Gastrocnemius medialis (tissue), 4 donors: ENCODE data around the gene EYA3. TPM values are rescaled to one million over a fixed set of nuclear protein-coding genes. Genes with fewer than 3 reads are reported as not detected.

ENCODE experiments used
- ATAC-seq, 2 donors: fragments of 150-250 bp; one replicate each; pipeline ENCODE4 v1.9.1; 2016
- DNase-seq, 2 donors: peaks; one replicate each; pipeline ENCODE4 v3.0.0-alpha.2; 2019
- H3K27ac ChIP-seq, 4 donors: fragments of 200-600 bp; sonication (generic); 1 replicate in 1 of 4; 2 replicates in 3 of 4; pipeline ENCODE4 v1.5.1; 2016 to 2018; ENCODE audit warnings: mild to moderate bottlenecking in 2 of 4, moderate library complexity in 1 of 4
- H3K27me3 ChIP-seq, 3 donors: fragments of 200-600 bp; sonication (generic) in 2 of 3; 1 replicate in 1 of 3; 2 replicates in 2 of 3; pipeline versions ENCODE4 v1.5.1 to v1.6.0; 2016 to 2019; ENCODE audit warnings: mild to moderate bottlenecking in 1 of 3, moderate library complexity in 1 of 3
- H3K36me3 ChIP-seq, 2 donors: fragments of 200-600 bp; sonication (generic) in 1 of 2; one replicate each; pipeline ENCODE4 v1.5.1; 2017 to 2018
- H3K4me1 ChIP-seq, 2 donors: fragments of 200-600 bp; sonication (generic) in 1 of 2; one replicate each; pipeline ENCODE4 v1.5.1; 2016 to 2017; ENCODE audit warnings: mild to moderate bottlenecking in 2 of 2
- H3K4me3 ChIP-seq, 4 donors: fragments of 200-600 bp; sonication (generic) in 3 of 4; 1 replicate in 1 of 4; 2 replicates in 3 of 4; pipeline ENCODE4 v1.5.1; 2016 to 2019; ENCODE audit warnings: mild to moderate bottlenecking in 2 of 4
- H3K9me3 ChIP-seq, 3 donors: fragments of 200-600 bp; sonication (generic) in 2 of 3; 1 replicate in 1 of 3; 2 replicates in 2 of 3; pipeline ENCODE4 v1.5.1; 2016 to 2019
- POLR2A ChIP-seq, 2 donors: fragments of 450-650 bp; IDR thresholded peaks; one replicate each; pipeline ENCODE4 v1.6.1; 2017; ENCODE audit warnings: antibody characterized with exemption in 2 of 2, mild to moderate bottlenecking in 2 of 2, moderate library complexity in 2 of 2
- in situ Hi-C, 4 donors: fragments of 200-750 bp; cut with MboI; loops; one replicate each; pipeline versions ENCODE4 v1.15.0 to v1.8.0; 2017; ENCODE audit warnings: low sequenced_read_pairs in 4 of 4
- intact Hi-C: fragments of 100-400 bp; cut with DNase I; formaldehyde crosslinking; loops from one replicate; pipeline ENCODE4 v1.15.1; 2023; ENCODE audit warnings: low total_unique reads
- total RNA-seq, 4 donors: library from RNA; depleted of rRNA; stranded (reverse); fragments of >200 nt; gene quantifications; one replicate each; pipeline versions ENCODE4 v1.1.0 to v1.2.3, GENCODE V29; 2016
- TF ChIP-seq, protein P1 (sequence below), 5 experiments: fragments of 450-650 bp in 3 of 5; fragments of 200-600 bp in 2 of 5; sonication (generic) in 2 of 5; IDR thresholded peaks in 4 of 5; conservative IDR thresholded peaks in 1 of 5; 1 replicate in 4 of 5; 2 replicates in 1 of 5; pipeline ENCODE4 v1.5.1; 2016 to 2019; ENCODE audit warnings: antibody characterized with exemption in 5 of 5, mild to moderate bottlenecking in 3 of 5, moderate library complexity in 3 of 5

EYA3 gene
- total RNA-seq, 4 donors from 2014 or later, result 9.2 to 19.5 (median 15.4) TPM

DNA sequence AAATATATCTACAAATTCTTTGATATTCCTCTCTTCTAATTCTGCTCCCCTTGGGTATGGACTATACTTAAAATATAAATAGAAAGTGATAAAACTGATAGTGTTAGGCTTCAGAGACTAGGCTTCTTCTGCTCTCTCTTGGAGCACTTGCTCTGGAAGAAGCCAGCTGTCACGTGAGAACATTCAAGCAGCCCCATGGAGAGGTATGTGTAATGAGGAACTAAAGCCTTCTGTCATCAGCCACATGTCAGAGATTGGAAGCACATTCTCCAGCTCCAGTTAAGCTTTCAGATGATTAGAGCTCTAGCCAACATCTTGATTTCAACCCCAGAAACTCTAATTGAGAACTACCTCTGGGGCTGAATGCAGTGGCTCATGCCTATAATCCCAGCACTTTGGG lies 94.3 kb downstream of the EYA3 start:
- Histone ChIP-seq H3K4me1 (no peaks in the 10 kb centered on the region), H3K36me3 (peaks cover 7 to 95% of the 10 kb centered on the region in 2 donors), H3K9me3 (no peaks in the 10 kb centered on the region), H3K4me3 (no peak overlapping the region), H3K27me3 (no peaks in the 10 kb centered on the region), H3K27ac (no peak overlapping the region)
- intact Hi-C loops, result loop anchor here (10.0 kb wide), 1 partner anchor 61 kb away; no protein-coding TSS in a partner anchor
- ATAC-seq, result no peak
- no peak for TF ChIP-seq POLR2A (IDR thresholded peaks at IDR 0.05)
- TF ChIP-seq, protein P1, sequence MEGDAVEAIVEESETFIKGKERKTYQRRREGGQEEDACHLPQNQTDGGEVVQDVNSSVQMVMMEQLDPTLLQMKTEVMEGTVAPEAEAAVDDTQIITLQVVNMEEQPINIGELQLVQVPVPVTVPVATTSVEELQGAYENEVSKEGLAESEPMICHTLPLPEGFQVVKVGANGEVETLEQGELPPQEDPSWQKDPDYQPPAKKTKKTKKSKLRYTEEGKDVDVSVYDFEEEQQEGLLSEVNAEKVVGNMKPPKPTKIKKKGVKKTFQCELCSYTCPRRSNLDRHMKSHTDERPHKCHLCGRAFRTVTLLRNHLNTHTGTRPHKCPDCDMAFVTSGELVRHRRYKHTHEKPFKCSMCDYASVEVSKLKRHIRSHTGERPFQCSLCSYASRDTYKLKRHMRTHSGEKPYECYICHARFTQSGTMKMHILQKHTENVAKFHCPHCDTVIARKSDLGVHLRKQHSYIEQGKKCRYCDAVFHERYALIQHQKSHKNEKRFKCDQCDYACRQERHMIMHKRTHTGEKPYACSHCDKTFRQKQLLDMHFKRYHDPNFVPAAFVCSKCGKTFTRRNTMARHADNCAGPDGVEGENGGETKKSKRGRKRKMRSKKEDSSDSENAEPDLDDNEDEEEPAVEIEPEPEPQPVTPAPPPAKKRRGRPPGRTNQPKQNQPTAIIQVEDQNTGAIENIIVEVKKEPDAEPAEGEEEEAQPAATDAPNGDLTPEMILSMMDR (IDR thresholded peaks at IDR 0.05 in 4 of 5, conservative IDR thresholded peaks at IDR 0.05 in 1 of 5), result no peak
- in situ Hi-C loops, result loop anchor here in 1 of 4 donors (25.0 kb wide), 1 partner anchor 132 kb away; the partner anchor contains the start of gene THEMIS2
- DNase-seq, result no peak

DNA sequence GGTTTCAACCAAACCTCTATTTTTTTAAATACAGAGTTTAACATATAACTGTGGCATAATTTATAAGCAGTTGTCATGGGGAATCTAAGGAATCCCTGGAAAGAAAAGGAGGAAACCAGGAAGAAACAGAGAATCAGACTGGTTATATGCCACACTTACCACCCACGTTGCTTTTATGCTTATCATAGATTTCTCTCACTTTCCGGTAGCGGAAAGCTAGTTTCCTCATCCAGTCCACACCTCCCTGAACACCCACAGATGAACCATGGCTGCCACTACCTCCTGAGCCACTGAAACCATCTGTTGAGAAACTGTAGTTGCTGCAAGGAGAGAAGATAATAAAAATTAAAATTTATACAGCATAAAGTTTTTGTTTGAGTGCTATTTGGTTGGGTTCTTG lies 95.2 kb downstream of the EYA3 start:
- in situ Hi-C loops (loop anchor here in 1 of 4 donors (25.0 kb wide), 1 partner anchor 131 kb away; the partner anchor contains the start of gene THEMIS2), intact Hi-C loops (loop anchor here (10.0 kb wide), 1 partner anchor 62 kb away; no protein-coding TSS in a partner anchor)
- no peak for DNase-seq
- H3K27ac ChIP-seq, result peak overlapping the region in 1 of 4 donors; percentile 9
- no peaks in the 10 kb centered on the region for H3K27me3 ChIP-seq
- no peak for ATAC-seq
- H3K4me3 ChIP-seq, result no peak overlapping the region
- no peak for TF ChIP-seq POLR2A (IDR thresholded peaks at IDR 0.05)
- TF ChIP-seq, protein P1 (IDR thresholded peaks at IDR 0.05 in 4 of 5, conservative IDR thresholded peaks at IDR 0.05 in 1 of 5), result no peak
- no peaks in the 10 kb centered on the region for H3K9me3 ChIP-seq
- H3K4me1 ChIP-seq, result no peaks in the 10 kb centered on the region
- peaks cover 5 to 95% of the 10 kb centered on the region in 2 donors for H3K36me3 ChIP-seq

DNA sequence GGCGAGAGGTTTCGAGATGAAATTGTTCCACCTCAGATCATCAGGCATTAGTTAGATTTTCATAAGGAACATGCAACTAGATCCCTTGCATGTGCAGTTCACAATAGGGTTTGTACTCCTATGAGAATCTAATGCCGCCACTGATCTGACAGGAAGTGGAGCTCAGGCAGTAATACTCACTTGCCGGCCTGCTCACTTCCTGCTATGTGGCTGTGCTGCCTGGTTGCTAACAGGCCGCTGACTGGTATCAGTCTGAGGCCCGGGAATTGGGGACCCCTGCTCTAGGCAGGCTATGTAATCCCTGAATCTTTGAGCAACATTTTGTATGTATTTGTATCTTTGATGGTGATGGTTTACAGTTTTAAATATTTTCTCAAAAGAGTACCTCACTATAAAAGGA lies 96.1 kb downstream of the EYA3 start:
- in situ Hi-C loops, result loop anchor here in 1 of 4 donors (25.0 kb wide), 1 partner anchor 130 kb away; the partner anchor contains the start of gene THEMIS2
- no peak overlapping the region for H3K27ac ChIP-seq

DNA sequence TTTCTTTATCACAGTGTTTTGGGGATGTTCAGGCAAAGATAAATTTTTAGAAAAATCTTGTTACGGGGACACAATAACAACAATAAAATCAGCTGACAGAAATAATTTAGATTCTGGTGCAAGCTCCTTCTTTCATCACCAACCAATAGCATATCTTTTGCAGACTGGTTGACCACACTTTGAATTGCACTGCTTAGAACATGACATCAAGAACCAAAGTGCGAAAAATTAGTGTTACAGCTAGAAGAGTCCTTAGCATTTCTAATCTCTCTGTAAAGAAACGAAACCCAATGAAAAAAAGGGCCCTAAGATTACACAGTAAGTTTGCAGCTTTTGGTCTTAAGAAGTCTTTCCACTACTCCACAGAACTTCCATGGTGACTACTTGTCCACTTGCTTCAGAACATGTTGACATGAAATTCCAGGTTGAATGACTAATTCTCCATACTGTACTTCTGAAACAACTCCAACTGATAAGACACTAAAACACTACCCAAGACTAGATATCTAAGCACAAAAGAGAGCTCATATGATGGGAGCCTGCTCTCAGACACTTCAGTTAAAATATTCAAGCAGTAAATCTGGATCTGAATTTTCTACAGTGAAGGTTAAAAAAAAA lies 97.4 kb downstream of the EYA3 start:
- peaks cover 0 to 90% of the 10 kb centered on the region in 2 donors for H3K36me3 ChIP-seq
- H3K4me1 ChIP-seq, result no peaks in the 10 kb centered on the region
- H3K27ac ChIP-seq, result no peak overlapping the region
- TF ChIP-seq, protein P1 (IDR thresholded peaks at IDR 0.05 in 4 of 5, conservative IDR thresholded peaks at IDR 0.05 in 1 of 5), result no peak
- TF ChIP-seq POLR2A (IDR thresholded peaks at IDR 0.05), result no peak
- in situ Hi-C loops, result loop anchor here in 1 of 4 donors (25.0 kb wide), 1 partner anchor 129 kb away; the partner anchor contains the start of gene THEMIS2
- ATAC-seq (no peak), DNase-seq (no peak)
- intact Hi-C loops, result loop anchor here (10.0 kb wide), 1 partner anchor 64 kb away; no protein-coding TSS in a partner anchor
- H3K27me3 ChIP-seq, result no peaks in the 10 kb centered on the region
- no peak overlapping the region for H3K4me3 ChIP-seq
- no peaks in the 10 kb centered on the region for H3K9me3 ChIP-seq

More for the DNA sequence above, 96.1 kb downstream of the EYA3 start:
- intact Hi-C loops, result loop anchor here (10.0 kb wide), 1 partner anchor 63 kb away; no protein-coding TSS in a partner anchor
- Histone ChIP-seq H3K9me3 (no peaks in the 10 kb centered on the region), H3K4me3 (no peak overlapping the region), H3K4me1 (no peaks in the 10 kb centered on the region), H3K36me3 (peaks cover under 1 to 95% of the 10 kb centered on the region in 2 donors), H3K27me3 (no peaks in the 10 kb centered on the region)
- no peak for ATAC-seq
- DNase-seq, result no peak
- no peak for TF ChIP-seq POLR2A (IDR thresholded peaks at IDR 0.05)
- TF ChIP-seq, protein P1 (IDR thresholded peaks at IDR 0.05 in 4 of 5, conservative IDR thresholded peaks at IDR 0.05 in 1 of 5), result no peak
